ENCODE results near the gene PCSK5. TPM values are rescaled to one million over a fixed set of nuclear protein-coding genes. Genes with fewer than 3 reads are reported as not detected.

The PCSK5 gene
- total and polyA plus RNA-seq, 4 donors = 0.58 to 3.6 (median 0.82) TPM

DNA sequence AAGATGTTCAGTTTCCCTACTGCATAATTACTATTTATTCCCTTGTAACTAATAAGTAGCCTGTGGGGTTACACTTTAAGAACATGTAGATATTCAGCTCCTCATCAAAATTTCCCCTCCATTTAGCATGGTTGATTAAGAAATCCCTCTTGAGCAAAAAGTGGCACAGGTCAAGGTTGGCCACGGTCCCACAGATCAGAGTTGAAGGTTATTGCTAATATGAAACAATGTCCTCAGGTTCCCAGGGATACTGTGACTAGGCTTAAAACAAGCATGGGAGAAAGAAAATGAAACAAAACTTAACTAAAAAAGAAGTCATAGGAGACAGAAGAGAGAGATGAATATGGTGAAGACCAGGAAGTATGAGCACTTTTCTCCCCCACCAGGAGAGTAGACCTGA, 439.6 kb downstream of the PCSK5 start:
- WGBS = 31% methylated on average over 1 of the region's 1 CpG
- Histone ChIP-seq H3K36me3 (ENCODE audit: control insufficient read depth in 4 of 4, insufficient read depth in 3 of 4, low read depth in 1 of 4, low read length in 3 of 4) (no peaks in the 10 kb centered on the region), H3K4me3 (ENCODE audit: low read depth in 1 of 3, low read length in 3 of 3) (no peak overlapping the region), H3K9ac (ENCODE audit: low read depth in 1 of 2, low read length in 2 of 2) (no peak overlapping the region), H3K4me1 (ENCODE audit: control insufficient read depth in 4 of 4, insufficient read depth in 4 of 4, low read length in 3 of 4) (peaks cover 0 to 4% (median under 1%) of the 10 kb centered on the region in 4 donors), H3K27ac (ENCODE audit: low read depth in 1 of 2, low read length in 2 of 2) (no peak overlapping the region), H3K27me3 (ENCODE audit: control insufficient read depth in 4 of 4, insufficient read depth in 4 of 4, low read length in 3 of 4) (no peaks in the 10 kb centered on the region), H3K9me3 (ENCODE audit: control insufficient read depth in 4 of 4, low read length in 3 of 4) (no peaks in the 10 kb centered on the region)
- DNase-seq (ENCODE audit: low spot score) = no peak
- TF ChIP-seq YY1 (IDR thresholded peaks at IDR 0.05) = no peak
- peak; percentile 34 to 37 for TF ChIP-seq RXRA (IDR thresholded peaks at IDR 0.05)
- peak; percentile 69 for TF ChIP-seq NR2F2 (IDR thresholded peaks at IDR 0.05)
- TF ChIP-seq HNF4A (conservative IDR thresholded peaks at IDR 0.05) = peak; percentile 59 to 62

DNA sequence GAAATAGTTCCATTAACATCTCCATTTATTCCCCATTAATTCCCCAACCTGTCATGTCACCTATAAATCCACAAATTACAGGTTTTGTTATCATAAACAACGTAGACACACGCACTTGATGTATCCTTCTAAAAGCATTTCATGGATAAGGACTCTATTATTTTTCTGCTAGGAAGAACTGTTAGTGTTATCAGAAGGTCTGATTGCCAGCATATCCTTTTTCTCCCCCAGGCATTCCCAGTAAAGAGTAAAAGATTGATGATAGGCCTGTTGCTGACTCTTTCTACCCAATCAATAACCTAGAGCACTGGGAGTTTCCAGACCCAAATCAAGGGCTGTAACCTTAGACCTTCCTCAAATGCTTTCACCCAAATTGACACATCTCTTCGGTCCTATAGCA, 442.9 kb downstream of the PCSK5 start:
- Histone ChIP-seq H3K4me3 (ENCODE audit: low read depth in 1 of 3, low read length in 3 of 3) (no peak overlapping the region), H3K27me3 (ENCODE audit: control insufficient read depth in 4 of 4, insufficient read depth in 4 of 4, low read length in 3 of 4) (no peaks in the 10 kb centered on the region), H3K9me3 (ENCODE audit: control insufficient read depth in 4 of 4, low read length in 3 of 4) (no peaks in the 10 kb centered on the region), H3K4me1 (ENCODE audit: control insufficient read depth in 4 of 4, insufficient read depth in 4 of 4, low read length in 3 of 4) (peaks cover 0 to 4% (median under 1%) of the 10 kb centered on the region in 4 donors), H3K9ac (ENCODE audit: low read depth in 1 of 2, low read length in 2 of 2) (no peak overlapping the region), H3K36me3 (ENCODE audit: control insufficient read depth in 4 of 4, insufficient read depth in 3 of 4, low read depth in 1 of 4, low read length in 3 of 4) (no peaks in the 10 kb centered on the region), H3K27ac (ENCODE audit: low read depth in 1 of 2, low read length in 2 of 2) (no peak overlapping the region)
- TF ChIP-seq JUND (IDR thresholded peaks at IDR 0.05) = no peak
- no peak for TF ChIP-seq FOXA2 (IDR thresholded peaks at IDR 0.05)
- TF ChIP-seq, protein P1, sequence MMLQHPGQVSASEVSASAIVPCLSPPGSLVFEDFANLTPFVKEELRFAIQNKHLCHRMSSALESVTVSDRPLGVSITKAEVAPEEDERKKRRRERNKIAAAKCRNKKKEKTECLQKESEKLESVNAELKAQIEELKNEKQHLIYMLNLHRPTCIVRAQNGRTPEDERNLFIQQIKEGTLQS (IDR thresholded peaks at IDR 0.05) = no peak
- no peak for TF ChIP-seq TAF1 (conservative IDR thresholded peaks at IDR 0.05)
- no peak for TF ChIP-seq HNF4A (conservative IDR thresholded peaks at IDR 0.05)
- TF ChIP-seq EGR1 (IDR thresholded peaks at IDR 0.05; ENCODE audit: low read depth in 2 of 2) = no peak
- TF ChIP-seq SP1 (IDR thresholded peaks at IDR 0.05) = no peak
- TF ChIP-seq, protein P2, sequence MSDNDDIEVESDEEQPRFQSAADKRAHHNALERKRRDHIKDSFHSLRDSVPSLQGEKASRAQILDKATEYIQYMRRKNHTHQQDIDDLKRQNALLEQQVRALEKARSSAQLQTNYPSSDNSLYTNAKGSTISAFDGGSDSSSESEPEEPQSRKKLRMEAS (IDR thresholded peaks at IDR 0.05) = no peak
- no peak for TF ChIP-seq FOXA1 (IDR thresholded peaks at IDR 0.05)
- no peak for TF ChIP-seq RXRA (IDR thresholded peaks at IDR 0.05)
- TF ChIP-seq GABPA (IDR thresholded peaks at IDR 0.05 in 1 of 2, conservative IDR thresholded peaks at IDR 0.05 in 1 of 2) = no peak
- TF ChIP-seq, protein P3, sequence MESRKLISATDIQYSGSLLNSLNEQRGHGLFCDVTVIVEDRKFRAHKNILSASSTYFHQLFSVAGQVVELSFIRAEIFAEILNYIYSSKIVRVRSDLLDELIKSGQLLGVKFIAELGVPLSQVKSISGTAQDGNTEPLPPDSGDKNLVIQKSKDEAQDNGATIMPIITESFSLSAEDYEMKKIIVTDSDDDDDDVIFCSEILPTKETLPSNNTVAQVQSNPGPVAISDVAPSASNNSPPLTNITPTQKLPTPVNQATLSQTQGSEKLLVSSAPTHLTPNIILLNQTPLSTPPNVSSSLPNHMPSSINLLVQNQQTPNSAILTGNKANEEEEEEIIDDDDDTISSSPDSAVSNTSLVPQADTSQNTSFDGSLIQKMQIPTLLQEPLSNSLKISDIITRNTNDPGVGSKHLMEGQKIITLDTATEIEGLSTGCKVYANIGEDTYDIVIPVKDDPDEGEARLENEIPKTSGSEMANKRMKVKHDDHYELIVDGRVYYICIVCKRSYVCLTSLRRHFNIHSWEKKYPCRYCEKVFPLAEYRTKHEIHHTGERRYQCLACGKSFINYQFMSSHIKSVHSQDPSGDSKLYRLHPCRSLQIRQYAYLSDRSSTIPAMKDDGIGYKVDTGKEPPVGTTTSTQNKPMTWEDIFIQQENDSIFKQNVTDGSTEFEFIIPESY (IDR thresholded peaks at IDR 0.05) = no peak
- TF ChIP-seq HNF4G (IDR thresholded peaks at IDR 0.05) = no peak
- TF ChIP-seq RAD21 (IDR thresholded peaks at IDR 0.05) = no peak
- TF ChIP-seq, protein P4, sequence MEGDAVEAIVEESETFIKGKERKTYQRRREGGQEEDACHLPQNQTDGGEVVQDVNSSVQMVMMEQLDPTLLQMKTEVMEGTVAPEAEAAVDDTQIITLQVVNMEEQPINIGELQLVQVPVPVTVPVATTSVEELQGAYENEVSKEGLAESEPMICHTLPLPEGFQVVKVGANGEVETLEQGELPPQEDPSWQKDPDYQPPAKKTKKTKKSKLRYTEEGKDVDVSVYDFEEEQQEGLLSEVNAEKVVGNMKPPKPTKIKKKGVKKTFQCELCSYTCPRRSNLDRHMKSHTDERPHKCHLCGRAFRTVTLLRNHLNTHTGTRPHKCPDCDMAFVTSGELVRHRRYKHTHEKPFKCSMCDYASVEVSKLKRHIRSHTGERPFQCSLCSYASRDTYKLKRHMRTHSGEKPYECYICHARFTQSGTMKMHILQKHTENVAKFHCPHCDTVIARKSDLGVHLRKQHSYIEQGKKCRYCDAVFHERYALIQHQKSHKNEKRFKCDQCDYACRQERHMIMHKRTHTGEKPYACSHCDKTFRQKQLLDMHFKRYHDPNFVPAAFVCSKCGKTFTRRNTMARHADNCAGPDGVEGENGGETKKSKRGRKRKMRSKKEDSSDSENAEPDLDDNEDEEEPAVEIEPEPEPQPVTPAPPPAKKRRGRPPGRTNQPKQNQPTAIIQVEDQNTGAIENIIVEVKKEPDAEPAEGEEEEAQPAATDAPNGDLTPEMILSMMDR (IDR thresholded peaks at IDR 0.05; ENCODE audit: low read depth, low read length, missing input control) = no peak
- TF ChIP-seq, protein P5, sequence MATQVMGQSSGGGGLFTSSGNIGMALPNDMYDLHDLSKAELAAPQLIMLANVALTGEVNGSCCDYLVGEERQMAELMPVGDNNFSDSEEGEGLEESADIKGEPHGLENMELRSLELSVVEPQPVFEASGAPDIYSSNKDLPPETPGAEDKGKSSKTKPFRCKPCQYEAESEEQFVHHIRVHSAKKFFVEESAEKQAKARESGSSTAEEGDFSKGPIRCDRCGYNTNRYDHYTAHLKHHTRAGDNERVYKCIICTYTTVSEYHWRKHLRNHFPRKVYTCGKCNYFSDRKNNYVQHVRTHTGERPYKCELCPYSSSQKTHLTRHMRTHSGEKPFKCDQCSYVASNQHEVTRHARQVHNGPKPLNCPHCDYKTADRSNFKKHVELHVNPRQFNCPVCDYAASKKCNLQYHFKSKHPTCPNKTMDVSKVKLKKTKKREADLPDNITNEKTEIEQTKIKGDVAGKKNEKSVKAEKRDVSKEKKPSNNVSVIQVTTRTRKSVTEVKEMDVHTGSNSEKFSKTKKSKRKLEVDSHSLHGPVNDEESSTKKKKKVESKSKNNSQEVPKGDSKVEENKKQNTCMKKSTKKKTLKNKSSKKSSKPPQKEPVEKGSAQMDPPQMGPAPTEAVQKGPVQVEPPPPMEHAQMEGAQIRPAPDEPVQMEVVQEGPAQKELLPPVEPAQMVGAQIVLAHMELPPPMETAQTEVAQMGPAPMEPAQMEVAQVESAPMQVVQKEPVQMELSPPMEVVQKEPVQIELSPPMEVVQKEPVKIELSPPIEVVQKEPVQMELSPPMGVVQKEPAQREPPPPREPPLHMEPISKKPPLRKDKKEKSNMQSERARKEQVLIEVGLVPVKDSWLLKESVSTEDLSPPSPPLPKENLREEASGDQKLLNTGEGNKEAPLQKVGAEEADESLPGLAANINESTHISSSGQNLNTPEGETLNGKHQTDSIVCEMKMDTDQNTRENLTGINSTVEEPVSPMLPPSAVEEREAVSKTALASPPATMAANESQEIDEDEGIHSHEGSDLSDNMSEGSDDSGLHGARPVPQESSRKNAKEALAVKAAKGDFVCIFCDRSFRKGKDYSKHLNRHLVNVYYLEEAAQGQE (IDR thresholded peaks at IDR 0.05) = no peak
- TF ChIP-seq NR2F2 (IDR thresholded peaks at IDR 0.05) = no peak
- no peak for TF ChIP-seq YY1 (IDR thresholded peaks at IDR 0.05)
- DNase-seq (ENCODE audit: low spot score) = no peak
- 78% methylated on average over 3 of the region's 3 CpGs for WGBS
